Chondrocyte (in vitro differentiated cells): ENCODE results near the gene HS6ST3. TPM values are rescaled to one million over a fixed set of nuclear protein-coding genes. Genes with fewer than 3 reads are reported as not detected.

Experiments
- DNase-seq: peaks from one replicate; pipeline ENCODE4 v3.0.0; 2021; ENCODE audit warnings: mixed read lengths, low spot score
- H3K27ac Mint-ChIP-seq: one replicate; pipeline ENCODE4 v1.8.0; 2021; ENCODE audit warnings: mild to moderate bottlenecking, moderate library complexity, mixed read lengths; ENCODE audit not compliant: unreplicated experiment
- H3K27me3 Mint-ChIP-seq: 2 replicates; pipeline ENCODE4 v1.8.0; 2021; ENCODE audit warnings: low read depth, mixed read lengths
- H3K36me3 Mint-ChIP-seq: 2 replicates; pipeline ENCODE4 v1.8.0; 2021; ENCODE audit warnings: low read depth, mixed read lengths
- H3K4me1 Mint-ChIP-seq: 2 replicates; pipeline ENCODE4 v1.8.0; 2021; ENCODE audit warnings: low read depth, mild to moderate bottlenecking, mixed read lengths
- H3K4me3 Mint-ChIP-seq: one replicate; pipeline ENCODE4 v1.8.0; 2021; ENCODE audit warnings: mild to moderate bottlenecking, moderate library complexity, mixed read lengths; ENCODE audit not compliant: unreplicated experiment
- H3K9me3 Mint-ChIP-seq: 2 replicates; pipeline ENCODE4 v1.8.0; 2021; ENCODE audit warnings: low read depth, mixed read lengths
- total RNA-seq: library from RNA; stranded (reverse); gene quantifications from 3 replicates; pipeline ENCODE4 v1.2.1, GENCODE V29; 2021
- TF ChIP-seq, protein P1 (sequence below): fragments of 200-600 bp; sonication (generic); IDR thresholded peaks from 2 replicates; pipeline ENCODE4 v1.5.0; 2021; ENCODE audit warnings: antibody characterized with exemption, mild to moderate bottlenecking, moderate library complexity

HS6ST3 gene
- total RNA-seq, 1 donor from 2014 or later: not detected

DNA sequence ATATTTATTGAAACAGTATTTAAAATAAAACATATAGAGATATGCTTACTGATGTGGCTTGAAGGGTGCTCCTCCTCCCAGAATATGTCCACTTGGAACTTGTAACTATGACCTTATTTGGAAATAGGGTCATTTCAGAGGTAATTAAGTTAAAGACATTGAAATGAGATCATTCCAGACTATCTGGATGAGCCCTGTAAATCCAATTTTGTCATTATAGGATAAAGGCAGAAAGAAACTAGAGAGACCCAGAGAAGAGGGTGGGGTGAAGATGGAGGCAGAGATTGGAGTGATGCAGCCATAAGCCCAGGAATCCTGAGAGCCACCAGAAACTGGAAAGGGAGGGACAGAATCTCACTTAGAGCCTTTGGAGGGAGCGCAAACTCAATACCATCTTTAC, 661.2 kb downstream of the HS6ST3 start:
- Mint-ChIP-seq H3K27me3 (peaks cover 10% of the 10 kb centered on the region), H3K27ac (no peak overlapping the region), H3K36me3 (no peaks in the 10 kb centered on the region), H3K4me3 (no peak overlapping the region), H3K9me3 (peaks cover 4% of the 10 kb centered on the region), H3K4me1 (no peaks in the 10 kb centered on the region)
- DNase-seq: no peak
- TF ChIP-seq, protein P1, sequence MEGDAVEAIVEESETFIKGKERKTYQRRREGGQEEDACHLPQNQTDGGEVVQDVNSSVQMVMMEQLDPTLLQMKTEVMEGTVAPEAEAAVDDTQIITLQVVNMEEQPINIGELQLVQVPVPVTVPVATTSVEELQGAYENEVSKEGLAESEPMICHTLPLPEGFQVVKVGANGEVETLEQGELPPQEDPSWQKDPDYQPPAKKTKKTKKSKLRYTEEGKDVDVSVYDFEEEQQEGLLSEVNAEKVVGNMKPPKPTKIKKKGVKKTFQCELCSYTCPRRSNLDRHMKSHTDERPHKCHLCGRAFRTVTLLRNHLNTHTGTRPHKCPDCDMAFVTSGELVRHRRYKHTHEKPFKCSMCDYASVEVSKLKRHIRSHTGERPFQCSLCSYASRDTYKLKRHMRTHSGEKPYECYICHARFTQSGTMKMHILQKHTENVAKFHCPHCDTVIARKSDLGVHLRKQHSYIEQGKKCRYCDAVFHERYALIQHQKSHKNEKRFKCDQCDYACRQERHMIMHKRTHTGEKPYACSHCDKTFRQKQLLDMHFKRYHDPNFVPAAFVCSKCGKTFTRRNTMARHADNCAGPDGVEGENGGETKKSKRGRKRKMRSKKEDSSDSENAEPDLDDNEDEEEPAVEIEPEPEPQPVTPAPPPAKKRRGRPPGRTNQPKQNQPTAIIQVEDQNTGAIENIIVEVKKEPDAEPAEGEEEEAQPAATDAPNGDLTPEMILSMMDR: no peak

- no peak for DNase-seq
- Mint-ChIP-seq H3K36me3 (no peaks in the 10 kb centered on the region), H3K9me3 (no peaks in the 10 kb centered on the region), H3K4me3 (no peak overlapping the region), H3K27ac (no peak overlapping the region), H3K27me3 (peaks cover 5% of the 10 kb centered on the region), H3K4me1 (no peaks in the 10 kb centered on the region)
- TF ChIP-seq, protein P1: no peak
Measured at GRCh38 chr13:96762876-96763275, 673.0 kb downstream of the HS6ST3 start.

- TF ChIP-seq, protein P1: no peak
- Mint-ChIP-seq H3K9me3 (no peaks in the 10 kb centered on the region), H3K27ac (no peak overlapping the region), H3K4me3 (no peak overlapping the region), H3K4me1 (no peaks in the 10 kb centered on the region), H3K36me3 (no peaks in the 10 kb centered on the region), H3K27me3 (peaks cover 5% of the 10 kb centered on the region)
- no peak for DNase-seq
Measured at GRCh38 chr13:96766306-96766705, 676.4 kb downstream of the HS6ST3 start.

DNA sequence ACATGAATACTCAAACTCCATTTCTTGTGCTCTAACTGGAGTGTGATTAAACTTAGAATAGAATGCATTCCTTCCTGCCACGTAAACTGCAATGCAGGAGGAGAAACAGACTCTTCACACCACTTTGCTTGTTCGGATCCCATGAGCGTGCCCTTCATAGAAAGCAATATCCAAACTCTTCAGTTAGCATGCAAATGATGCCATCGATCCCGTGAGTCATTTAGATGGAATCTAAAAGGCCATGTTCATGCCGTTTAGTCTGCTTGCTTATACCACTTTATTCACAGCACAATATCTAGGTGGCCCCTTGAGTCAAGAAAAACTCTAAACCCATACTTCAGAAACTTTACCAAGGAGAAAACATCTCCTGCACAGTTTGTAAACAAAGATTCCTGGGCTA, 678.6 kb downstream of the HS6ST3 start:
- Mint-ChIP-seq H3K4me3 (no peak overlapping the region), H3K36me3 (no peaks in the 10 kb centered on the region), H3K9me3 (no peaks in the 10 kb centered on the region), H3K27me3 (peaks cover 5% of the 10 kb centered on the region), H3K4me1 (peaks cover 3% of the 10 kb centered on the region), H3K27ac (no peak overlapping the region)
- DNase-seq: no peak
- TF ChIP-seq, protein P1: no peak

- H3K4me3 Mint-ChIP-seq: no peak overlapping the region
- TF ChIP-seq, protein P1: no peak
- no peaks in the 10 kb centered on the region for H3K9me3 Mint-ChIP-seq
- peaks cover 3% of the 10 kb centered on the region for H3K4me1 Mint-ChIP-seq
- H3K27me3 Mint-ChIP-seq: peaks cover 6% of the 10 kb centered on the region
- no peak for DNase-seq
- no peak overlapping the region for H3K27ac Mint-ChIP-seq
- no peaks in the 10 kb centered on the region for H3K36me3 Mint-ChIP-seq
Measured at GRCh38 chr13:96769874-96770273, 680.0 kb downstream of the HS6ST3 start.
